ENCODE data around the gene L1TD1.

The L1TD1 gene

DNA sequence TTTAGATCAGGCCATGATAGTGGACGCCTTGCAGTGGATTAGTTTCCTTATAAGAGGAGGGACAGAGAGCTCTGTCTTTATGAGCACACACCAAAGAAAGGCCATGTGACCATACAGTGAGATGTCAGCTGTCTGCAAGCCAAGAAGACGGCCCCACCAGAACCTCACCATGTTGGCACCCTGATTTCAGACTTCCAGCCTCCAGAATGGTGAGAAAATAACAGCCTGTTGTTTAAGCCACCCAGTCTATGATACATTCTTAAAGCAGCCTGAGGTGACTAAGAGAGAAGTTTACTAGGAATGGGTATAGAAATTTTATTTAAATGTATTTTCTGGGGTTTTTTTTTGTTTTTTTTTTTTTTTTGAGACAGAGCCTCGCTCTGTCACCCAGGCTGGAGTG, 29.5 kb downstream of the L1TD1 start:
- Histone ChIP-seq H3K4me3 (ENCODE audit: low read length) (no peak overlapping the region), H3K36me3 (ENCODE audit: control insufficient read depth, insufficient read depth, low read length, severe bottlenecking) (no peaks in the 10 kb centered on the region), H3K9me3 (ENCODE audit: control insufficient read depth, low read length) (no peaks in the 10 kb centered on the region), H3K4me1 (ENCODE audit: control insufficient read depth, insufficient read depth, low read length) (no peaks in the 10 kb centered on the region), H3K9ac (ENCODE audit: low read length) (no peak overlapping the region), H3K27me3 (replicated peaks; ENCODE audit: control insufficient read depth, insufficient read depth, low read length) (no peaks in the 10 kb centered on the region)
- no peak for DNase-seq (ENCODE audit: low read depth)

- no peak overlapping the region for H3K4me3 ChIP-seq (ENCODE audit: low read length)
- H3K4me1 ChIP-seq (ENCODE audit: control insufficient read depth, insufficient read depth, low read length) = peaks cover 5% of the 10 kb centered on the region
Measured at GRCh38 chr1:62227496-62227895, 32.8 kb downstream of the L1TD1 start.

DNA sequence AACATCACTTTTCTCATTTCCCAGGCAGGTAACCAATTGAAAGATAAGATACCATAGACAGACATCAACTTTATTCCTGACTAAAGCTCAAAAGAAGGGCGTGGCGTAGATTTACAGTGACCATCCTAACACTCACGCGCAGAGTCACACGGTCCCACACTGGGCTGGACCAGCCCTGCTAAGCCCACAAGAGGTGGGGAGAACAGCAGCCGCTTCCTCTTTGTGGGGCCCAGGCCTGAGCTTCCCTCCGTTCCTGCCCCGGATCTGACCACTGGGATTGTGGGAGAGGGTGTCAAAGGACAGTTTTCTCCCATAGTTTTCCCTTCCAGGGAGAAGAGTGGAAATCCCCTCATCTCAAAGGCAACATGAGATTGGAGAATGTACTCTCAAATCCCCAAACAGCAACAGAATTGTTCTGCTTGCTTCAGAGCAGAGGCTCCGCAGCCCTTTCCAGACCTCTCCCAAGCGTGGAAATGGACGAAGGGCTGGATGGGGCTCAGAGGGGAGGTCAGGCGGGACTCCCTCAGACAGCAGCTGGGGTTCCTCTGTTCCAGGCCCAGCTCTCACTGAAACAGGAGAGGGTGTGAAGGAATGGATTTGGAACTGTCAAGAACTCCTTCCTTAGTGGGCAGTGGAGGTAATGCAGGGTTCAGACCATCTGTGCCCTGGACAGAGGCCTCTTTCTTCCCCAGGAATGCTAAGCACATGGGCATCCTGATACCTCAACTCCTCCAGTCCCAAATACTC, 33.7 kb downstream of the L1TD1 start:
- H3K9ac ChIP-seq (ENCODE audit: low read length) = no peak overlapping the region
- H3K36me3 ChIP-seq (ENCODE audit: control insufficient read depth, insufficient read depth, low read length, severe bottlenecking) = no peaks in the 10 kb centered on the region
- H3K9me3 ChIP-seq (ENCODE audit: control insufficient read depth, low read length) = no peaks in the 10 kb centered on the region
- no peak for DNase-seq (ENCODE audit: low read depth)
- no peak overlapping the region for H3K4me3 ChIP-seq (ENCODE audit: low read length)
- H3K27me3 ChIP-seq (replicated peaks; ENCODE audit: control insufficient read depth, insufficient read depth, low read length) = no peaks in the 10 kb centered on the region
- H3K4me1 ChIP-seq (ENCODE audit: control insufficient read depth, insufficient read depth, low read length) = peaks cover 5% of the 10 kb centered on the region

More at GRCh38 chr1:62227496-62227895, 32.8 kb downstream of the L1TD1 start:
- DNase-seq (ENCODE audit: low read depth) = no peak
- Histone ChIP-seq H3K36me3 (ENCODE audit: control insufficient read depth, insufficient read depth, low read length, severe bottlenecking) (no peaks in the 10 kb centered on the region), H3K9ac (ENCODE audit: low read length) (no peak overlapping the region), H3K9me3 (ENCODE audit: control insufficient read depth, low read length) (no peaks in the 10 kb centered on the region), H3K27me3 (replicated peaks; ENCODE audit: control insufficient read depth, insufficient read depth, low read length) (no peaks in the 10 kb centered on the region)

DNA sequence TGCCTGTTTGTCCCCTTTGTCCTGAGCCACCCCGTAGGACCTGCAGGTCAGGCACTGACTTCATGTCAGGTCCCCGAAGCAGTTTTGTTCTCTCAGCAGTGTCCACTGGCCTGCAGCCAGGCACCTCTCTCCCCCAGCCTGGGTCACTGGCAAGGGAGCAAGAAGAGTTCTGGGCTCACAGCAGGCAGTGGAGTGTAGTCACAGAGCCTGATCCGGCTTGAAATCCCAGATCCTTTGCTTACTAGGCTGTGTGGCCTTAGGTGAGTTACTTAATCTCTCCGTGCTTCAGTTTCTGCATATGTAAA, 34.2 kb downstream of the L1TD1 start:
- Histone ChIP-seq H3K9me3 (ENCODE audit: control insufficient read depth, low read length) (no peaks in the 10 kb centered on the region), H3K4me1 (ENCODE audit: control insufficient read depth, insufficient read depth, low read length) (peaks cover 5% of the 10 kb centered on the region), H3K27me3 (replicated peaks; ENCODE audit: control insufficient read depth, insufficient read depth, low read length) (no peaks in the 10 kb centered on the region), H3K9ac (ENCODE audit: low read length) (no peak overlapping the region), H3K36me3 (ENCODE audit: control insufficient read depth, insufficient read depth, low read length, severe bottlenecking) (no peaks in the 10 kb centered on the region), H3K4me3 (ENCODE audit: low read length) (no peak overlapping the region)
- DNase-seq (ENCODE audit: low read depth) = no peak

GRCh38 chr1:62229468-62229867, 34.8 kb downstream of the L1TD1 start:
- H3K9me3 ChIP-seq (ENCODE audit: control insufficient read depth, low read length) = no peaks in the 10 kb centered on the region
- H3K4me1 ChIP-seq (ENCODE audit: control insufficient read depth, insufficient read depth, low read length) = peaks cover 5% of the 10 kb centered on the region
- peak; percentile 44 for DNase-seq (ENCODE audit: low read depth)
- H3K27me3 ChIP-seq (replicated peaks; ENCODE audit: control insufficient read depth, insufficient read depth, low read length) = no peaks in the 10 kb centered on the region
- no peaks in the 10 kb centered on the region for H3K36me3 ChIP-seq (ENCODE audit: control insufficient read depth, insufficient read depth, low read length, severe bottlenecking)
- no peak overlapping the region for H3K9ac ChIP-seq (ENCODE audit: low read length)
- H3K4me3 ChIP-seq (ENCODE audit: low read length) = no peak overlapping the region

GRCh38 chr1:62229932-62230331, 35.3 kb downstream of the L1TD1 start:
- H3K4me1 ChIP-seq (ENCODE audit: control insufficient read depth, insufficient read depth, low read length) = peaks cover 5% of the 10 kb centered on the region
- H3K4me3 ChIP-seq (ENCODE audit: low read length) = no peak overlapping the region
- H3K9me3 ChIP-seq (ENCODE audit: control insufficient read depth, low read length) = no peaks in the 10 kb centered on the region
- H3K9ac ChIP-seq (ENCODE audit: low read length) = no peak overlapping the region
- no peaks in the 10 kb centered on the region for H3K36me3 ChIP-seq (ENCODE audit: control insufficient read depth, insufficient read depth, low read length, severe bottlenecking)
- peak; percentile 18 for DNase-seq (ENCODE audit: low read depth)
- H3K27me3 ChIP-seq (replicated peaks; ENCODE audit: control insufficient read depth, insufficient read depth, low read length) = no peaks in the 10 kb centered on the region

GRCh38 chr1:62230718-62231117, 36.1 kb downstream of the L1TD1 start:
- no peak overlapping the region for H3K4me3 ChIP-seq (ENCODE audit: low read length)
- H3K36me3 ChIP-seq (ENCODE audit: control insufficient read depth, insufficient read depth, low read length, severe bottlenecking) = no peaks in the 10 kb centered on the region
- no peaks in the 10 kb centered on the region for H3K27me3 ChIP-seq (replicated peaks; ENCODE audit: control insufficient read depth, insufficient read depth, low read length)
- H3K4me1 ChIP-seq (ENCODE audit: control insufficient read depth, insufficient read depth, low read length) = peaks cover 5% of the 10 kb centered on the region
- no peak overlapping the region for H3K9ac ChIP-seq (ENCODE audit: low read length)
- H3K9me3 ChIP-seq (ENCODE audit: control insufficient read depth, low read length) = no peaks in the 10 kb centered on the region
- DNase-seq (ENCODE audit: low read depth) = peak; percentile 67

- DNase-seq (ENCODE audit: low read depth) = no peak
- Histone ChIP-seq H3K4me3 (ENCODE audit: low read length) (no peak overlapping the region), H3K27me3 (replicated peaks; ENCODE audit: control insufficient read depth, insufficient read depth, low read length) (no peaks in the 10 kb centered on the region), H3K9me3 (ENCODE audit: control insufficient read depth, low read length) (no peaks in the 10 kb centered on the region), H3K4me1 (ENCODE audit: control insufficient read depth, insufficient read depth, low read length) (peaks cover 5% of the 10 kb centered on the region), H3K36me3 (ENCODE audit: control insufficient read depth, insufficient read depth, low read length, severe bottlenecking) (no peaks in the 10 kb centered on the region), H3K9ac (ENCODE audit: low read length) (no peak overlapping the region)
Measured at GRCh38 chr1:62232871-62233278, 38.2 kb downstream of the L1TD1 start.

GRCh38 chr1:62233926-62234450, 39.3 kb downstream of the L1TD1 start:
- no peak for DNase-seq (ENCODE audit: low read depth)
- Histone ChIP-seq H3K27me3 (replicated peaks; ENCODE audit: control insufficient read depth, insufficient read depth, low read length) (no peaks in the 10 kb centered on the region), H3K4me3 (ENCODE audit: low read length) (no peak overlapping the region), H3K9me3 (ENCODE audit: control insufficient read depth, low read length) (no peaks in the 10 kb centered on the region), H3K9ac (ENCODE audit: low read length) (no peak overlapping the region), H3K4me1 (ENCODE audit: control insufficient read depth, insufficient read depth, low read length) (peaks cover 5% of the 10 kb centered on the region), H3K36me3 (ENCODE audit: control insufficient read depth, insufficient read depth, low read length, severe bottlenecking) (no peaks in the 10 kb centered on the region)

DNA sequence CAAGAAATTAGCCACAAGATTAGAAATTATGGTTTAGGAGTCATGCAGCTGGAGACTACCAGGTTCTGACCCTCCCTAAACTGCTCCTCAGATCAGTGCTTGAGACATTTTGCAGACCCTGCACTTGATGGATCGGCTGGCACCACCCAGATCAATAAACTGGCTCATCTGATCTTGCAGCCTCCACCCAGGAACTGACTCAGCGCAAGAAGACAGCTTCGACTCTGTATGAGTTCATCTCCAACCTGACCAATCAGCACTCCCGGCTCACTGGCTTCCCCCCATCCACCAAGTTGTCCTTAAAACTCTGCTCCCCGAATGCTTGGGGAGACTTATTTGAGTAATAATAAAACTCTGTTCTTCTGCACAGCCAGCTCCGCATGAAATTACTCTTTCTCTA, 40.0 kb downstream of the L1TD1 start:
- no peak for DNase-seq (ENCODE audit: low read depth)
- Histone ChIP-seq H3K27me3 (replicated peaks; ENCODE audit: control insufficient read depth, insufficient read depth, low read length) (no peaks in the 10 kb centered on the region), H3K9me3 (ENCODE audit: control insufficient read depth, low read length) (no peaks in the 10 kb centered on the region)

GRCh38 chr1:62235576-62235975, 40.9 kb downstream of the L1TD1 start:
- no peak for DNase-seq (ENCODE audit: low read depth)
- Histone ChIP-seq H3K9ac (ENCODE audit: low read length) (no peak overlapping the region), H3K4me1 (ENCODE audit: control insufficient read depth, insufficient read depth, low read length) (no peaks in the 10 kb centered on the region), H3K36me3 (ENCODE audit: control insufficient read depth, insufficient read depth, low read length, severe bottlenecking) (no peaks in the 10 kb centered on the region), H3K9me3 (ENCODE audit: control insufficient read depth, low read length) (no peaks in the 10 kb centered on the region), H3K4me3 (ENCODE audit: low read length) (no peak overlapping the region), H3K27me3 (replicated peaks; ENCODE audit: control insufficient read depth, insufficient read depth, low read length) (no peaks in the 10 kb centered on the region)

More for the DNA sequence above, 40.0 kb downstream of the L1TD1 start:
- peaks cover 4% of the 10 kb centered on the region for H3K4me1 ChIP-seq (ENCODE audit: control insufficient read depth, insufficient read depth, low read length)
- H3K4me3 ChIP-seq (ENCODE audit: low read length) = no peak overlapping the region
- no peaks in the 10 kb centered on the region for H3K36me3 ChIP-seq (ENCODE audit: control insufficient read depth, insufficient read depth, low read length, severe bottlenecking)
- no peak overlapping the region for H3K9ac ChIP-seq (ENCODE audit: low read length)

DNA sequence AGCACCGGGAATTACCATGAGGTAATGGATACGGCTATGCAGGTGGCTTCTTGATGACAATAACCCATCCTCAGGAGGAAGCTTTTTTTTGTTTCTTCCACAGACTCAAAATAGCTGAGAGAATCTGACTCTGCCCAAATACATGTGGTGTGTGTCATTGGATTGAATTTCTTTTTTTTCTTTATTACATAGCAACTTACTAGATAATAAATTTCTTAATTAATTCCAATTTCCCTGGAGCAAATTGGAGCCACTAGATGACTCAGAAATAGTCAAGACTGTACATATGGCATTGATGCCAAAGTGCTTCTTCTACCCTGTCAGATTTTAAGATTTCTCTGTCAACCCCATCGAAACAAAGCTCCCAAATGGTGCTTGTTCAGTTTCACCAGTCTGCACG, 42.7 kb downstream of the L1TD1 start:
- no peaks in the 10 kb centered on the region for H3K4me1 ChIP-seq (ENCODE audit: control insufficient read depth, insufficient read depth, low read length)
- H3K9me3 ChIP-seq (ENCODE audit: control insufficient read depth, low read length) = no peaks in the 10 kb centered on the region
- H3K9ac ChIP-seq (ENCODE audit: low read length) = no peak overlapping the region
- H3K27me3 ChIP-seq (replicated peaks; ENCODE audit: control insufficient read depth, insufficient read depth, low read length) = peaks cover 5% of the 10 kb centered on the region
- no peak for DNase-seq (ENCODE audit: low read depth)
- H3K36me3 ChIP-seq (ENCODE audit: control insufficient read depth, insufficient read depth, low read length, severe bottlenecking) = no peaks in the 10 kb centered on the region
- H3K4me3 ChIP-seq (ENCODE audit: low read length) = no peak overlapping the region

Measured in adipocyte (in vitro differentiated cells).